Trophoblast cell (in vitro differentiated cells and primary cell): ENCODE data around the gene GJD2.
A peak's percentile ranks its signal among the peaks of the same experiment; 100 is the strongest.

ENCODE experiments used
- DNase-seq, 2 donors: peaks; one replicate each; pipeline ENCODE4 v3.0.0-alpha.2; 2016
- H2AFZ ChIP-seq: 2 replicates; pipeline ENCODE4 v1.6.1; 2013; ENCODE audit warnings: low read length, moderate library complexity, mild to moderate bottlenecking; ENCODE audit not compliant: insufficient read depth, poor library complexity
- H2AK5ac ChIP-seq: 2 replicates; pipeline ENCODE4 v1.6.1; 2013; ENCODE audit warnings: mild to moderate bottlenecking, low read length
- H2BK120ac ChIP-seq: 2 replicates; pipeline ENCODE4 v1.6.1; 2013; ENCODE audit warnings: low read length, mild to moderate bottlenecking, moderate library complexity; ENCODE audit not compliant: insufficient read depth, poor library complexity
- H2BK12ac ChIP-seq: 2 replicates; pipeline ENCODE4 v1.6.1; 2013; ENCODE audit warnings: mild to moderate bottlenecking, low read length, moderate library complexity
- H2BK5ac ChIP-seq: 2 replicates; pipeline ENCODE4 v1.6.1; 2013; ENCODE audit warnings: low read length, low read depth, moderate library complexity, mild to moderate bottlenecking; ENCODE audit not compliant: poor library complexity
- H3K14ac ChIP-seq: 2 replicates; pipeline ENCODE4 v1.6.1; 2013; ENCODE audit warnings: mild to moderate bottlenecking, low read length
- H3K18ac ChIP-seq: 2 replicates; pipeline ENCODE4 v1.6.1; 2013; ENCODE audit warnings: mild to moderate bottlenecking, low read length
- H3K23ac ChIP-seq: 2 replicates; pipeline ENCODE4 v1.6.1; 2013; ENCODE audit warnings: low read length
- H3K27ac ChIP-seq: 2 replicates; pipeline ENCODE4 v1.5.1; 2013; ENCODE audit warnings: low read depth, mild to moderate bottlenecking, inconsistent platforms, low read length, moderate library complexity
- H3K27me3 ChIP-seq: 2 replicates; pipeline ENCODE4 v1.6.1; 2013; ENCODE audit warnings: inconsistent platforms, mild to moderate bottlenecking, low read length, moderate library complexity; ENCODE audit not compliant: insufficient read depth
- H3K36me3 ChIP-seq, 2 experiments: 1 replicate in 1 of 2; 2 replicates in 1 of 2; pipeline ENCODE4 v1.6.1; 2013; ENCODE audit warnings: low read length in 2 of 2, mild to moderate bottlenecking in 2 of 2, moderate library complexity in 1 of 2; ENCODE audit not compliant: insufficient read depth in 2 of 2, control insufficient read depth in 1 of 2
- H3K4ac ChIP-seq: 2 replicates; pipeline ENCODE4 v1.6.1; 2013; ENCODE audit warnings: low read depth, mild to moderate bottlenecking, low read length, moderate library complexity
- H3K4me1 ChIP-seq, 2 experiments: 1 replicate in 1 of 2; 2 replicates in 1 of 2; pipeline ENCODE4 v1.6.1; 2013; ENCODE audit warnings: low read length in 2 of 2, mild to moderate bottlenecking in 2 of 2, moderate library complexity in 1 of 2; ENCODE audit not compliant: insufficient read depth in 2 of 2, control insufficient read depth in 1 of 2
- H3K4me2 ChIP-seq: 2 replicates; pipeline ENCODE4 v1.6.1; 2013; ENCODE audit warnings: inconsistent platforms, mild to moderate bottlenecking, low read length, moderate library complexity
- H3K4me3 ChIP-seq: 2 replicates; pipeline ENCODE4 v1.5.1; 2013; ENCODE audit warnings: mild to moderate bottlenecking, low read depth, low read length, inconsistent platforms
- H3K79me1 ChIP-seq: one replicate; pipeline ENCODE4 v1.6.1; 2013; ENCODE audit warnings: low read length
- H3K79me2 ChIP-seq: 2 replicates; pipeline ENCODE4 v1.6.1; 2013; ENCODE audit warnings: low read length, mild to moderate bottlenecking; ENCODE audit not compliant: control insufficient read depth, insufficient read depth, poor library complexity
- H3K9ac ChIP-seq: 2 replicates; pipeline ENCODE4 v1.6.1; 2013; ENCODE audit warnings: mild to moderate bottlenecking, low read length
- H3K9me3 ChIP-seq: 2 replicates; pipeline ENCODE4 v1.6.1; 2013; ENCODE audit warnings: low read depth, mild to moderate bottlenecking, control low read depth, inconsistent platforms, low read length; ENCODE audit not compliant: insufficient read depth
- H4K12ac ChIP-seq: 2 replicates; pipeline ENCODE4 v1.6.1; 2013; ENCODE audit warnings: low read depth, mild to moderate bottlenecking, low read length, moderate library complexity
- H4K8ac ChIP-seq: 2 replicates; pipeline ENCODE4 v1.6.1; 2013; ENCODE audit warnings: low read depth, mild to moderate bottlenecking, low read length, moderate library complexity
- H4K91ac ChIP-seq: one replicate; pipeline ENCODE4 v1.6.1; 2013; ENCODE audit warnings: low read depth, mild to moderate bottlenecking, low read length, moderate library complexity
- WGBS: extraction: QIAGEN DNeasy Blood & Tissue Kit; methylation state at CpG from one replicate; pipeline ENCODE4 v1.1.7; 2013; ENCODE audit warnings: missing lambda C conversion rate; ENCODE audit not compliant: insufficient read length, insufficient coverage; ENCODE audit errors: extremely low coverage; 5-methylcytosine and 5-hydroxymethylcytosine counted together

GJD2 gene

DNA sequence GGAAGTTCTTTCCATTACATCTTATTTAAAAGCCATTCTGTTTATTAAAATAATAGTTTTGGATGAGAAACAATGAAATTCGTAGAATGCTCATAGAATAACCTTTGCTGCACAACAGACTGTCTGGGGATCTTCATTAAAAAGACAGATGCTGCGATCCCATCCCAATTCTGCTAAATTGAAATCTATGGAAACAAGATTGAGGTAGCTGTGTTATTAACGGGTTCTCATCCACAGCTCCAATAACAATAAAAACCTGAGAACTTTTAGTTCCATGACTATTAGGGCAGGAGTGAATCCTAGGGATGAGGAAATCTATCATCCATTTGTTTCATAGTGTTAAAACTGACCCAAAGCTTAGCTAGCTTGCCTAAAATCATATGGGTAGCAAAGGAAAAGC is 2.5 kb upstream of the GJD2 start:
- peaks cover 15% of the 10 kb centered on the region for H3K27me3 ChIP-seq
- no peak overlapping the region for H3K27ac ChIP-seq
- no peak for DNase-seq
- H4K8ac ChIP-seq = no peak overlapping the region
- H3K4me1 ChIP-seq = peaks cover 3 to 14% of the 10 kb centered on the region in 2 experiments
- H3K4me3 ChIP-seq = no peak overlapping the region
- no peak overlapping the region for H3K4me2 ChIP-seq
- H3K18ac ChIP-seq = no peak overlapping the region
- no CpG with 5 or more reads among the region's 3 CpGs for WGBS
- no peak overlapping the region for H3K23ac ChIP-seq
- no peak overlapping the region for H4K91ac ChIP-seq
- H3K14ac ChIP-seq = no peak overlapping the region
- no peak overlapping the region for H2BK12ac ChIP-seq
- H4K12ac ChIP-seq = no peak overlapping the region
- H3K36me3 ChIP-seq = no peaks in the 10 kb centered on the region
- H2BK5ac ChIP-seq = no peak overlapping the region
- H3K9ac ChIP-seq = no peak overlapping the region
- H3K79me1 ChIP-seq = no peaks in the 10 kb centered on the region
- H3K4ac ChIP-seq = no peak overlapping the region
- H3K9me3 ChIP-seq = peaks cover 2% of the 10 kb centered on the region
- H2AK5ac ChIP-seq = no peak overlapping the region
- H2AFZ ChIP-seq = no peak overlapping the region
- H3K79me2 ChIP-seq = peaks cover 3% of the 10 kb centered on the region
- H2BK120ac ChIP-seq = no peak overlapping the region

DNA sequence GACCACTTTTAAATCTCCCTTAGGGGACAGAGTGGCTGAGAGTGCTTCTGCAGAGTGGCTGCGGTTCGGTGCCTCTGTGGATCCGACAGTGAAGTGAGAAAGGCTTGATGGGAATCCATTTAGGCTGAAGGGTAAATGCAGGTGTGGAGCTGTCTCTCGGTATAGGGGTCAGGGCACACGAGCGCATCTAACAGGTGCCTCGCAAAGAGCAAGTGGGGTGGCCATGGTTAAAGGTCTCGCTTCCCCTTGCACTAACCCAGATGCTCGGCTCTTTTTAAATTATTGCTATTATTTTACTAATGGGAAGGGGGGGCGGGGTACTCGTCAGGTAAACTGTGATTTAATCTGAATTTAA is 598 bp upstream of the GJD2 start:
- Histone ChIP-seq H3K4me3 (peak overlapping the region; percentile 69), H3K4ac (no peak overlapping the region), H3K4me2 (peak overlapping the region; percentile 74), H3K23ac (no peak overlapping the region), H3K79me1 (no peaks in the 10 kb centered on the region), H4K12ac (no peak overlapping the region), H4K8ac (no peak overlapping the region), H2BK120ac (no peak overlapping the region), H2AFZ (no peak overlapping the region), H3K4me1 (peaks cover 3 to 14% of the 10 kb centered on the region in 2 experiments), H4K91ac (no peak overlapping the region), H3K79me2 (peaks cover 3% of the 10 kb centered on the region), H3K9me3 (peaks cover 2% of the 10 kb centered on the region), H3K27ac (no peak overlapping the region), H3K9ac (no peak overlapping the region), H3K27me3 (peaks cover 15% of the 10 kb centered on the region), H2BK5ac (no peak overlapping the region), H2AK5ac (no peak overlapping the region), H3K18ac (no peak overlapping the region), H3K36me3 (no peaks in the 10 kb centered on the region), H2BK12ac (peak overlapping the region; percentile 5), H3K14ac (no peak overlapping the region)
- no peak for DNase-seq
- no CpG with 5 or more reads among the region's 11 CpGs for WGBS

DNA sequence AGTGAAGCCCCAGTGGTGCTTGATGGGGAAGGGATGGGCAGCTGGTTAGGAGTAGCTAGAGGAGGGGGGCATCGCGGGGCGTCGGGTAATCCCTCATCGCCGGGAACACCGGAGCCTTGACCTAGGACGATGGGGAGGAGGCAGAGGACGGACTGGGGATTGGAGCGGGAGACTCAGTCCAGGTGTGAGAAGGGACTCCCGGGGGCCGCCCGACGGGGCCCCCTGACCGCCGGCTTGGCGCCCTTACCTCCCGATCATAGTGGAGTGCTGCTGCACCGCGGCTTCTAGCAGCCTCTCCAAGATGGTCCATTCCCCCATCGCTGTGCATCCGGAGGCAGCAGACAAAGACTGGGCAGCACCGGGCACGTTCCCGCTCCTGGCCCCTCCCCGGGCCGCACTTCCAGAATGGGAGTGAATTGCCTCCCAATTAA is 612 bp downstream of the GJD2 start:
- WGBS = no CpG with 5 or more reads among the region's 27 CpGs
- Histone ChIP-seq H3K4ac (no peak overlapping the region), H3K18ac (no peak overlapping the region), H3K4me2 (peak overlapping the region; percentile 74), H3K79me2 (peaks cover 3% of the 10 kb centered on the region), H3K23ac (no peak overlapping the region), H4K8ac (no peak overlapping the region), H2BK120ac (no peak overlapping the region), H3K14ac (no peak overlapping the region), H2AK5ac (no peak overlapping the region), H4K91ac (no peak overlapping the region), H2BK12ac (no peak overlapping the region), H3K36me3 (no peaks in the 10 kb centered on the region), H4K12ac (no peak overlapping the region), H3K9ac (no peak overlapping the region), H3K9me3 (peaks cover 2% of the 10 kb centered on the region), H2AFZ (no peak overlapping the region), H3K27me3 (peaks cover 15% of the 10 kb centered on the region), H3K27ac (no peak overlapping the region), H3K4me1 (peaks cover 3 to 14% of the 10 kb centered on the region in 2 experiments), H3K79me1 (no peaks in the 10 kb centered on the region), H3K4me3 (peak overlapping the region; percentile 52), H2BK5ac (no peak overlapping the region)
- DNase-seq = no peak

DNA sequence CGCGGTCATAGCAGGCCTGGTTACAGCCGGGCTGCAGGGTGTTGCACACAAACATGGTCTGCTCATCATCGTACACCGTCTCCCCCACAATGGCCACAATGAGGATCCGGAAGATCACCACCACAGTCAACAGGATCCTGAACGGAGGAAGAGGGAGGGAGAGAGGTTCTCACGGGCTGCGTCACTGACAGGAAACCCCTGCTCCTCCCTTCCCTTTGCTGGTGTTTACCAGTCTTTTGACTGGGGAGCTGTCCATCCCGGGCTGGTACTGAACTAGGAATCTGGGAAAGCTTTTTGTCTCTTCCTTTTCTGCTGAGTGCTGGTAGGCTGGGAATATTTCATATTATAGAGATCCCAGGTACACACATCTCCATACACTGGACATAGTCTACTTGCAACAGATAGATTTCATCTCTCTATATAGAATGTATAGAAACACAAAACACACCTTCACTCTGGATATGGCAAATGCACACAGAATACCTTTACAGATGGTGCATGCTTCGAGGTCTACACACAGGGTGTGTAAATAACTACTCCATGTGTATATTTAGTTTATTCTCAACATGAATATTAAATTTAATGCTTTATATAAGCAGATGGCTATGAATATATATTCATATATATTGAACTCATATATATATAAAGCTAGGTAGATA is 1.4 kb downstream of the GJD2 start:
- Histone ChIP-seq H3K79me1 (no peaks in the 10 kb centered on the region), H2BK12ac (no peak overlapping the region), H3K79me2 (peaks cover 3% of the 10 kb centered on the region), H4K12ac (no peak overlapping the region), H3K9ac (no peak overlapping the region), H4K91ac (no peak overlapping the region), H3K27ac (no peak overlapping the region), H3K23ac (no peak overlapping the region), H3K4me3 (no peak overlapping the region), H3K36me3 (no peaks in the 10 kb centered on the region), H2BK120ac (no peak overlapping the region), H2AFZ (no peak overlapping the region), H3K27me3 (peaks cover 15% of the 10 kb centered on the region), H2AK5ac (no peak overlapping the region), H3K18ac (no peak overlapping the region), H3K4me2 (peak overlapping the region; percentile 35), H2BK5ac (no peak overlapping the region), H4K8ac (no peak overlapping the region), H3K4me1 (peaks cover 3 to 14% of the 10 kb centered on the region in 2 experiments), H3K9me3 (peaks cover 2% of the 10 kb centered on the region), H3K14ac (no peak overlapping the region), H3K4ac (no peak overlapping the region)
- DNase-seq = peak in 1 of 2 donors; percentile 53
- no CpG with 5 or more reads among the region's 11 CpGs for WGBS
